ENCODE results near the gene CCDC47.
"Not testable (repeated sequence)": the region's sequence is repeated elsewhere in the genome, so short reads cannot be mapped to it uniquely, and the experiment has no call there.

CCDC47 gene

GRCh38 chr17:63722403-63722802 is 51.0 kb downstream of the CCDC47 start:
- no peak for DNase-seq (ENCODE audit: low spot score)

GRCh38 chr17:63720194-63720593 is 53.2 kb downstream of the CCDC47 start:
- DNase-seq (ENCODE audit: low spot score): not testable (repeated sequence)

GRCh38 chr17:63718988-63719387 is 54.4 kb downstream of the CCDC47 start:
- DNase-seq (ENCODE audit: low spot score): no peak

GRCh38 chr17:63716426-63716825 is 57.0 kb downstream of the CCDC47 start:
- no peak for DNase-seq (ENCODE audit: low spot score)

DNA sequence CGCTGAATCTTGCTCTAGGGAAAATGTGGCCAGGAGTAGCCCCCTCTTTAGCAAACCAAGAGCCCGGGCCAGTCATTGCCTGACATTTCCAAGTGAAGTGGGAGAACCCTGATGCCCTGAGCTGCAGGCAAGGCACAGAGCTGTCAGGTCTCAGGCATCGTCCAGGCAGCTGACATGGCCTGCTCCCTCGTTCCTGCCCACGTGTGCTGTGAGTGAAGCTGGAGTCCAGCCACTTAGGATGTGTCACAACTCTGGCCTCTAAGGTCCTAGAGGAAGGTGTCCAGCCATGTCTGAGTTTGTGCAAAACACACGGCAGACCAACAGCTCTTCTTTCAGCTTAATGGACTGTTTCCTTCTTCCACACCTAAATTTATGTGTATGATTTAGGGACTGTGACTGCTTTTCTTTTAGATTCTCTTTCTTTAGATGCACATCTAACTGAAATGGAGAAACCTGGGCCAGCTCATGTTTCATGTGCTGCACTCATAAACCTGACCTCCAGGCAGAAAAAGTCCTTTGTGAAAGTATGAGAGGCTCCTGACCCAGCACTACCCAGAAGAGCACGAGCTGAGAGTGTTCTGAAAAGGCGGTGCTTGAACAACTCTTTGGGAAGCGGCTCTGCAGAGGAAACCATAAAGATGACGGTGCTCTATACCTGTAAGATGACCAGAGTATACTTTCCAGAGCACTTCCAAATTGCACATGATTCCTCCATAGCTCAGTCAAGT is 58.7 kb downstream of the CCDC47 start:
- no peak for DNase-seq (ENCODE audit: low spot score)

GRCh38 chr17:63709110-63709509 is 64.3 kb downstream of the CCDC47 start:
- no peak for DNase-seq (ENCODE audit: low spot score)

DNA sequence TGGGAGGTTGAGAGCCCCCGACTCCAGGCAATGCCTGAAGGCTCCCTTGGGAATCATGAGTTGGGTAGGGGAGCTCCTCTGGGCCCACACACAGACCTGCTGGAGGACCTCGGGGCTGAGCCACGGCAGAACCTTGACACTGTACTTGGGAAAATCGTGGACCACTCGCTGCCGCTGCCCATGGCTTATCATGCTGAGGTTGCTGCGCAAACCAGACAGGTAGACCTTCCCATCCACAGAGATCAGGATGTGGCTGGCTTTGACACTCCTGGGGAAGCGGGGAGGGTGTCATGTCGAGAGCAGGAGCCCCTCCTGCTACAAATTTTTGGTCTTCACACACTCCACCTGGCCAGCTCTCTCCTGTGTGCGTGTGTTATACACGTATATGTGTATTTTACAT is 66.2 kb downstream of the CCDC47 start:
- DNase-seq (ENCODE audit: low spot score): no peak

DNA sequence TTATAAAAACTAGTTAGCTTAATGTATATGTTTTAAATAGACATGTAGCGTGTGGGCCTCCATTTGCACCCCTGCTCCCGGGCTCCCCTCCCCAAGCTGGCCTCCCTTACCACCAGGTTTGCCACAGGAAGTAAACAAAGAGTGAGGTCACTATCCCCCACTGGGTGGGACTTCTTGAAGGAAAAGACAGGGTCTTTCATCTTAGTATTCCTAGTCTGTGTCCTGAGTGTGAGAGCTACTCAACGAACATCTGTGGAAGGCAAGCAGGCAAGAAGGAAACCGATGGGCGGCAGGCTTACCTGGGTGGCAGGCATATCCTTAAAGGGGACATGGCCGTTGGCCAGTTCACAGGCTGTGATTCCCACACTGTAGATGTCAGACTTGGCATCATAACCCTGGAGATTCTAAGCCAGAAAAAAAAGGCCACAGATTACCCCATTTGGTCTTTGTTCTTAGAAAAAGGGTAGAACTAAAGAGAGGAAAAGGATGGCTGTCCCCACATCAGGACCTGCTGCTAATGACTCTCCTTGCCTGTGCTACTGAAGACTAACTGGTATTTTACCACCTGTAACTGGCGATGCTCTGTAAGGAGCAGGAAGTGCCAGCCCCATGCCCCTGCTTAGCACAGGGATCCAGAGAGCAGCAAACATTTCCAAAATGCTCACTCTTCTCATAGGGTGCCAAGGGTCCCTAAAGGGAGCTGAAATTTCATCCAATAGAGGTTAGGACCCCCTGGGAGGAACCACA is 66.9 kb downstream of the CCDC47 start:
- DNase-seq (ENCODE audit: low spot score): no peak

GRCh38 chr17:63705657-63706056 is 67.7 kb downstream of the CCDC47 start:
- DNase-seq (ENCODE audit: low spot score): no peak

DNA sequence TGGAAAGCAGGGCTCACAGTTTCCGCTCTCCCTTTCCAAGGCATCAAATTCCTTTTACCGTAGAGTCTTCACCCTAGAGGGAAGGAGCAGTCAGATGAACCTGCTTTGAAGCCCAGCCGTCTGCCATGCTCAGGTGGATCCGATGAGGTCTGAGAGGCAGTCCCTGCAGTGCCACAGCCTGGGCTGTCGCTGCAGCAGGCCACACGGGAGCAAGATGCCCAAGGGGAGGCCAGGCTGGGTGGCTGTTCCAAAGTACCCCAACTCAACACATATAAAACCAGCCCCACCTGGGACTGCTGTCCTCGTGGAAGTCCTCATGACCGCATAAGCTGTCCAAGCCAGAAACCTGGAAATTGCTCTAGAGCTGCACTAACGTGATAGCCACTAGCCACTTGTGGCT is 68.6 kb downstream of the CCDC47 start:
- DNase-seq (ENCODE audit: low spot score): no peak

- DNase-seq (ENCODE audit: low spot score): no peak
Measured at GRCh38 chr17:63704259-63704576, 69.2 kb downstream of the CCDC47 start.

GRCh38 chr17:63703556-63704258 is 69.7 kb downstream of the CCDC47 start:
- DNase-seq (ENCODE audit: low spot score): no peak

- no peak for DNase-seq (ENCODE audit: low spot score)
Measured at GRCh38 chr17:63703029-63703428, 70.4 kb downstream of the CCDC47 start.

GRCh38 chr17:63702721-63703015 is 70.7 kb downstream of the CCDC47 start:
- no peak for DNase-seq (ENCODE audit: low spot score)

DNA sequence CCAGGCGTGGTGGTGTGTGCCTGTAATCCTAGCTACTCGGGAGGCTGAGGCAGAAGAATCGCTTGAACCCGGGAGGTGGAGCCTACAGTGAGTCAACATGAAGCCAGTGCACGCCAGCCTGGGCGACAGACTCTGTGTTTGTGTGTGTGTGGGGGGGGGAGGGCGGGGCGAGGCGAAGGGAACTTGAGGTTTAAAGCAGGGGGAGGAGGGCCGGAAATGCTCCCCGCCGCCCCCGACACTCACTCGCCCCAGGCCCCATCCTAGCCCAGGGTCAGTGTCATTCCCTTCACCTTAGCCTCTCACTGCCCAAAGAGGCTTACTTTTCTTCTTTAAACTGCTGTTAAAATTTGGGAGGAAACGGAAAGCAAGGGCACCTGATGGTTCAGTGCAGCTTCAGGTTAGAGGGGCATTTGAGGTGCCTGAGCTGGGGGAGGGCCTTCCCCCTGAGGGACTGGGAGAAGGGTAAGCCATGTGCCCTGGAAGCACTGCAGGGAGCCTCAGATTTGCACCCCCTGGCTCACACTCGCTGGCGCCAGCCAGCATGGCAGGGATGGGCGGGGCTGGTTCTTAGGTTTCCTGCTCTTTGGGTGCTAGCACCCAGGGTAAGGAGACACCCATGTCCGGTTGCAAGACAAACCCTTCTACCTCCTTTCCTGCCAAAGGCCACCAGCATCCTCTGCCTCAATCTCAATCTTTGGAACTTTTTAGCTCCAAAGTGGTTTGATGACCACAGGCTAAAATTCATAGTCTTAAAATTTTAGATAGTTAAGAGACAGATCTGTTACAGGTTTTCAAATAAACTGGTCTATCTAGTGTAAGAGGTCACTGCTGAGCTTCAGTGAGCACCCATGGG is 71.3 kb downstream of the CCDC47 start:
- no peak for DNase-seq (ENCODE audit: low spot score)

- DNase-seq (ENCODE audit: low spot score): no peak
Measured at GRCh38 chr17:63701456-63701820, 72.0 kb downstream of the CCDC47 start.

GRCh38 chr17:63700528-63701455 is 72.6 kb downstream of the CCDC47 start:
- peak; percentile 71 for DNase-seq (ENCODE audit: low spot score)

DNA sequence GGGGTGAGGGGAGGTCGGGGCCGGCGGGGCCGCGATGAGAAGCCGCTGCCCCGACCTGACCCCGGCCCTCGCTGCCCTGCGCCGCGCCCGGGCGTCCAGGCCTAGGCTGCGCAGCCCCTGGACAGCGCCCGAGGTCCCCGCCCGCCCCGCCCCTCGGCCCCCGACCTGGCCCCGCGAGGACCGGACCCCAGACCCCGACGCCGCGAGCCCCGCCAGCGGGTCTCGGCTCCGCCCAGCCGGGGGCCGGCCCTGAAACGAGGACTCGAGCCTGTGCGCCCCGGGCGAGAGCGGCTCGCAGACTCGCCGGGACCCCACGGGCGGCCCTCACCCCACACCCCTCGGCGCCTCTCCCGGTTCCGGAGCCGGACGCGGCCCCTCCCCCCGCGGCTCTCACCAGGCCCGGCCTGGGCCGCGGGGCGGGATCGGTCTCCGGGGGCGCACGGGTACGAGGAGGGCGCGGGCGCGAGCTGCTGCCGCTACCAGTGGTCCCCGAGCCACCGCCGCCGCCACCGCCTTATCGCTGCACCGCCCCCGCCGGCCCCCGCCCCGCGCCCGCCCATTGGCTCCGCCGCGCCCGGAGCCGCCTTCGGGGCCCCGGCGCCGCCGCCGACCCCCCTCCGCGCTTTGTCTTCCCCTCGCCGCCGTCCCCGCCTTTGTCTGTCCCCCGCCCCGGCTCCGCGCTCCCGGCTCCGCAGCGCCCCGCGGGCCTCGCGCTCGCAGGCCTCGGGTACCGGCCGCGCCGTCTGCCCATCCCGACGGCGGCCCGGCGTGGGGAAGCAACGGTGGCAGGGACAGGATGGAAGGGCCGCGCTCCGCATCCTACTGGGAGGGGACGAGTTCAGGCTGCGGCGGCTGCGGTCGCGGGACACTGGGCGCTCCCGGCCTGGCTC is 73.5 kb downstream of the CCDC47 start, which contains the start of gene LIMD2:
Gene LIMD2, minus strand, starts transcription at position 488 of the 890 bp plus-strand sequence. CDS start 827 bp downstream, outside the sequence.
- DNase-seq (ENCODE audit: low spot score): peak; percentile 82

- DNase-seq (ENCODE audit: low spot score): peak; percentile 47
Measured at GRCh38 chr17:63698886-63699637, 74.3 kb downstream of the CCDC47 start.
